Activated CD8-positive, alpha-beta T cell treated with anti-CD3 and anti-CD28 coated beads for 36 hours (primary cell): ENCODE results near the gene RAX2. TPM values are rescaled to one million over a fixed set of nuclear protein-coding genes. Genes with fewer than 3 reads are reported as not detected.

ENCODE experiments used
- ATAC-seq: fragments of 200-7000 bp; cut with Tn5 transposase; one replicate; pipeline ENCODE4 v1.10.0; 2021; ENCODE audit warnings: mild to moderate bottlenecking, moderate library complexity
- CTCF ChIA-PET: fragments of 350-600 bp; sonication (Branson Sonifier 250); formaldehyde crosslinking; loops from one replicate; lab custom pipeline; 2021; ENCODE audit warnings: antibody characterized with exemption; lab: Charles Lee
- POLR2A ChIA-PET: fragments of 350-600 bp; sonication (Branson Sonifier 250); formaldehyde crosslinking; loops from one replicate; lab custom pipeline; 2021; ENCODE audit warnings: antibody characterized with exemption; lab: Charles Lee
- DNase-seq: peaks from one replicate; pipeline ENCODE4 v3.0.0-alpha.2; 2020
- H3K27ac Mint-ChIP-seq: one replicate; pipeline ENCODE4 v1.8.0; 2021; ENCODE audit warnings: mild to moderate bottlenecking, mixed read lengths
- H3K27me3 Mint-ChIP-seq: one replicate; pipeline ENCODE4 v1.8.0; 2021; ENCODE audit warnings: mixed read lengths
- H3K36me3 Mint-ChIP-seq: one replicate; pipeline ENCODE4 v1.8.0; 2021; ENCODE audit warnings: low read depth, mixed read lengths
- H3K4me1 Mint-ChIP-seq: one replicate; pipeline ENCODE4 v1.8.0; 2021; ENCODE audit warnings: low read depth, mixed read lengths
- H3K4me3 Mint-ChIP-seq: one replicate; pipeline ENCODE4 v1.8.0; 2021; ENCODE audit warnings: mild to moderate bottlenecking, moderate library complexity, mixed read lengths
- H3K9me3 Mint-ChIP-seq: one replicate; pipeline ENCODE4 v1.8.0; 2021; ENCODE audit warnings: mixed read lengths
- CTCF ChIP-seq: fragments of 200-600 bp; IDR thresholded peaks from one replicate; pipeline ENCODE4 v1.8.0; 2022; ENCODE audit warnings: antibody characterized with exemption, mild to moderate bottlenecking
- intact Hi-C: fragments of 100-400 bp; cut with micrococcal nuclease; formaldehyde crosslinking; loops from one replicate; pipeline ENCODE4 v1.10.0; 2022
- total RNA-seq, 2 experiments: library from RNA; stranded (reverse); gene quantifications; one replicate each; pipeline ENCODE4 v1.2.3, GENCODE V29; 2021

The RAX2 gene
- total RNA-seq, 2 experiments from 2014 or later = not detected

GRCh38 chr19:3785938-3786824, 14.2 kb upstream of the RAX2 start, which contains the start of gene MATK:
TSS of gene MATK (minus strand) at chr19:3786381. CDS start at chr19:3785135, 1,246 bp downstream.
- intact Hi-C loops = no loop called here
- peaks cover 13% of the 10 kb centered on the region for H3K9me3 Mint-ChIP-seq
- POLR2A ChIA-PET = interaction anchor here (0.7 to 1.6 kb wide), 3 partner anchors 10 to 26 kb away, joined by 3 to 9 read pairs (median 3); no protein-coding TSS in a partner anchor
- peak within 1 kb of the TSS; percentile 80 for H3K27ac Mint-ChIP-seq
- CTCF ChIA-PET = interaction anchor here (1.3 to 3.4 kb wide), 3 partner anchors 11 to 36 kb away, joined by 5 to 12 read pairs (median 11); no protein-coding TSS in a partner anchor
- H3K27me3 Mint-ChIP-seq = no peaks in the 10 kb centered on the region
- peaks cover 13% of the 10 kb centered on the region for H3K4me1 Mint-ChIP-seq
- peaks cover 28% of the 10 kb centered on the region for H3K36me3 Mint-ChIP-seq
- H3K4me3 Mint-ChIP-seq = peak within 1 kb of the TSS; percentile 84
- no peak for TF ChIP-seq CTCF
- ATAC-seq = peak; percentile 57
- DNase-seq = peak; percentile 64

- no peaks in the 10 kb centered on the region for H3K27me3 Mint-ChIP-seq
- peak overlapping the region; percentile 84 for H3K4me3 Mint-ChIP-seq
- peak; percentile 25 for ATAC-seq
- peak overlapping the region; percentile 80 for H3K27ac Mint-ChIP-seq
- H3K9me3 Mint-ChIP-seq = peaks cover 17% of the 10 kb centered on the region
- POLR2A ChIA-PET = interaction anchor here (1.0 to 3.1 kb wide), 5 partner anchors 8 to 26 kb away, joined by 3 to 15 read pairs (median 5); partner anchors contain the start of gene MRPL54
- H3K4me1 Mint-ChIP-seq = peaks cover 13% of the 10 kb centered on the region
- intact Hi-C loops = no loop called here
- no peak for TF ChIP-seq CTCF
- H3K36me3 Mint-ChIP-seq = peaks cover 33% of the 10 kb centered on the region
- DNase-seq = peak; percentile 48
- CTCF ChIA-PET = interaction anchor here (2.6 to 3.4 kb wide), 2 partner anchors 33 to 37 kb away, joined by 12 to 13 read pairs; no protein-coding TSS in a partner anchor
These were observed 13.5 kb upstream of the RAX2 start for GRCh38 chr19:3785451-3785937.

- intact Hi-C loops = loop anchor here (5.0 kb wide), 1 partner anchor 37 kb away; no protein-coding TSS in a partner anchor
- ChIA-PET POLR2A (interaction anchor here (1.0 to 3.1 kb wide), 6 partner anchors 9 to 33 kb away, joined by 3 to 15 read pairs (median 4); partner anchors contain the start of gene MRPL54), CTCF (interaction anchor here (1.0 to 3.4 kb wide), 6 partner anchors 13 to 64 kb away, joined by 3 to 15 read pairs (median 9); partner anchors contain the start of genes APBA3, MRPL54 and RAX2)
- ATAC-seq (no peak), DNase-seq (no peak)
- H3K27ac Mint-ChIP-seq = peak overlapping the region; percentile 80
- H3K4me1 Mint-ChIP-seq = peaks cover 13% of the 10 kb centered on the region
- no peak for TF ChIP-seq CTCF
- peaks cover 17% of the 10 kb centered on the region for H3K9me3 Mint-ChIP-seq
- peaks cover 33% of the 10 kb centered on the region for H3K36me3 Mint-ChIP-seq
- no peaks in the 10 kb centered on the region for H3K27me3 Mint-ChIP-seq
- H3K4me3 Mint-ChIP-seq = peak overlapping the region; percentile 84
These were observed 12.8 kb upstream of the RAX2 start for GRCh38 chr19:3784607-3785450.

- ATAC-seq (peak; percentile 66), DNase-seq (peak; percentile 71)
- peak; percentile 68 for TF ChIP-seq CTCF
- CTCF ChIA-PET = interaction anchor here (1.0 to 3.4 kb wide), 7 partner anchors 13 to 86 kb away, joined by 3 to 15 read pairs (median 6); partner anchors contain the start of genes APBA3, MRPL54 and RAX2
- H3K4me3 Mint-ChIP-seq = peak overlapping the region; percentile 84
- peaks cover 8% of the 10 kb centered on the region for H3K4me1 Mint-ChIP-seq
- peaks cover 17% of the 10 kb centered on the region for H3K9me3 Mint-ChIP-seq
- peak overlapping the region; percentile 55 for H3K27ac Mint-ChIP-seq
- H3K36me3 Mint-ChIP-seq = peaks cover 33% of the 10 kb centered on the region
- no peaks in the 10 kb centered on the region for H3K27me3 Mint-ChIP-seq
- POLR2A ChIA-PET = interaction anchor here (1.3 to 3.1 kb wide), 4 partner anchors 9 to 34 kb away, joined by 3 to 15 read pairs (median 6); partner anchors contain the start of gene MRPL54
- intact Hi-C loops = loop anchor here (5.0 kb wide), 1 partner anchor 38 kb away; no protein-coding TSS in a partner anchor
These were observed 11.9 kb upstream of the RAX2 start for GRCh38 chr19:3783660-3784584.
